ENCODE data around the gene DPEP2.
"Not testable (repeated sequence)": the region's sequence is repeated elsewhere in the genome, so short reads cannot be mapped to it uniquely, and the experiment has no call there.

DPEP2 gene

GRCh38 chr16:67953641-67954375 lies 45.5 kb downstream of the DPEP2 start:
- DNase-seq, result no peak

GRCh38 chr16:67951485-67951884 lies 47.8 kb downstream of the DPEP2 start:
- no peak for DNase-seq

GRCh38 chr16:67950335-67950843 lies 48.9 kb downstream of the DPEP2 start:
- no peak for DNase-seq

- no peak for DNase-seq
Measured at GRCh38 chr16:67949645-67950044, 49.6 kb downstream of the DPEP2 start.

- DNase-seq, result no peak
Measured at GRCh38 chr16:67948015-67948414, 51.3 kb downstream of the DPEP2 start.

- no peak for DNase-seq
Measured at GRCh38 chr16:67946966-67947558, 52.2 kb downstream of the DPEP2 start.

- no peak for DNase-seq
Measured at GRCh38 chr16:67946128-67946569, 53.1 kb downstream of the DPEP2 start.

GRCh38 chr16:67945392-67945933 lies 53.8 kb downstream of the DPEP2 start:
- no peak for DNase-seq

GRCh38 chr16:67944690-67945391 lies 54.4 kb downstream of the DPEP2 start:
- no peak for DNase-seq

GRCh38 chr16:67943619-67944504 lies 55.4 kb downstream of the DPEP2 start, which contains the start of gene LCAT:
Gene LCAT, minus strand, starts transcription at chr16:67944120. Its CDS starts 19 bp downstream, at chr16:67944101.
- no peak for DNase-seq

- no peak for DNase-seq
Measured at GRCh38 chr16:67943256-67943618, 56.0 kb downstream of the DPEP2 start.

- DNase-seq, result no peak
Measured at GRCh38 chr16:67942510-67943255, 56.6 kb downstream of the DPEP2 start.

- no peak for DNase-seq
Measured at GRCh38 chr16:67942200-67942509, 57.1 kb downstream of the DPEP2 start.

- DNase-seq, result no peak
Measured at GRCh38 chr16:67941469-67942199, 57.6 kb downstream of the DPEP2 start.

- no peak for DNase-seq
Measured at GRCh38 chr16:67940446-67941089, 58.7 kb downstream of the DPEP2 start.

GRCh38 chr16:67939507-67940445 lies 59.5 kb downstream of the DPEP2 start:
- DNase-seq, result no peak

GRCh38 chr16:67937713-67938112 lies 61.6 kb downstream of the DPEP2 start:
- DNase-seq, result not testable (repeated sequence)
